Subcutaneous adipose tissue (tissue), 4 donors: ENCODE data around the gene MINK1. TPM values are rescaled to one million over a fixed set of nuclear protein-coding genes. Genes with fewer than 3 reads are reported as not detected.

Source experiments
- total RNA-seq, 4 donors: library from RNA; depleted of rRNA; stranded (reverse); fragments of >200 nt; gene quantifications; one replicate each; pipeline ENCODE4 v1.1.0, GENCODE V29; 2016
- TF ChIP-seq, protein P1 (sequence below): fragments of 450-650 bp; IDR thresholded peaks from one replicate; pipeline ENCODE4 v1.5.1; 2016; ENCODE audit warnings: low read depth, mild to moderate bottlenecking, control low read depth, antibody characterized with exemption, moderate library complexity

MINK1 gene
- total RNA-seq, 4 donors from 2014 or later: 12.9 to 61.0 (median 28.2) TPM

DNA sequence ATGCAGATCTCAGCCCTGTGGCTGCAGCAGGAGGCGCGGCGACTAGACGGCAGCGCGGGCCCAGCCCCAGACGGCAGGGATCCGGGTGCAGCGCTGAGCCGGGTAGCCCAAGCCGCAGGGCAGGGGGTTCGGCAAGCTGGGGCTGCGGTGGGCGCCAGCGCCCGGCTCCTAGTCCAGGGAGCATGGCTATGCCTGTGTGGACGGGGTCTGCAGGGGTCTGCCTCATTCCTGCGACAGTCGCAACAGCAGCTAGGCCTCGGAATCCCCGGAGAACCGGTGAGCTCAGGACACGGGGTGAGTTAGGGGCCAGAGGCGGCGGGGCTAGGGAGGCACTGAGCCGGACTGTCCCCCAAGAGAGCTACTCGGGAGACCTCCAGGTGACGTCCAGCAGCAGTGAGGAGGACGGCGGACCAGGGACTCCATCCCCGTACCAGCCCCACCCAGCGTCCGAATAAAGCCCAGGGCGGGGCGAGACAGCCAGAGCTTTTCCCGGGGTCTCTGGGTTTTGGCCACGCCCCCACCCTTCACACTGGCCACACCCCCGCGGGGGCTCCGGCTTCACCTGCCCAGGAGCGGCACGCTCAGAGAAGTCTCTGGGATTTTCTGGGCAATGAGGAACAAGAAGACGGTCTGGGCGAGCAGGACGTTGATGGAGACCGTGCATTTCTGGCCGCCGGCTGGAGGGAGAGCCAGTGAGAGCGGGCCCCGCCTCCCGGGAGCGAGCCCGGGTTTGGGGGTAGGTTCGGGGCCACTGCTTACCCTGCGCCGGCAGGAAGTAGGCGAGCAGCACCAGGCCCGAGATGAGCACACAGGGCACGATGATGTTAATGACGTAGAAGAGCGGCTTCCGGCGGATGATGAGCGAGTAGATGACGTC, 67.3 kb downstream of the MINK1 start:
- TF ChIP-seq, protein P1, sequence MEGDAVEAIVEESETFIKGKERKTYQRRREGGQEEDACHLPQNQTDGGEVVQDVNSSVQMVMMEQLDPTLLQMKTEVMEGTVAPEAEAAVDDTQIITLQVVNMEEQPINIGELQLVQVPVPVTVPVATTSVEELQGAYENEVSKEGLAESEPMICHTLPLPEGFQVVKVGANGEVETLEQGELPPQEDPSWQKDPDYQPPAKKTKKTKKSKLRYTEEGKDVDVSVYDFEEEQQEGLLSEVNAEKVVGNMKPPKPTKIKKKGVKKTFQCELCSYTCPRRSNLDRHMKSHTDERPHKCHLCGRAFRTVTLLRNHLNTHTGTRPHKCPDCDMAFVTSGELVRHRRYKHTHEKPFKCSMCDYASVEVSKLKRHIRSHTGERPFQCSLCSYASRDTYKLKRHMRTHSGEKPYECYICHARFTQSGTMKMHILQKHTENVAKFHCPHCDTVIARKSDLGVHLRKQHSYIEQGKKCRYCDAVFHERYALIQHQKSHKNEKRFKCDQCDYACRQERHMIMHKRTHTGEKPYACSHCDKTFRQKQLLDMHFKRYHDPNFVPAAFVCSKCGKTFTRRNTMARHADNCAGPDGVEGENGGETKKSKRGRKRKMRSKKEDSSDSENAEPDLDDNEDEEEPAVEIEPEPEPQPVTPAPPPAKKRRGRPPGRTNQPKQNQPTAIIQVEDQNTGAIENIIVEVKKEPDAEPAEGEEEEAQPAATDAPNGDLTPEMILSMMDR: no peak

DNA sequence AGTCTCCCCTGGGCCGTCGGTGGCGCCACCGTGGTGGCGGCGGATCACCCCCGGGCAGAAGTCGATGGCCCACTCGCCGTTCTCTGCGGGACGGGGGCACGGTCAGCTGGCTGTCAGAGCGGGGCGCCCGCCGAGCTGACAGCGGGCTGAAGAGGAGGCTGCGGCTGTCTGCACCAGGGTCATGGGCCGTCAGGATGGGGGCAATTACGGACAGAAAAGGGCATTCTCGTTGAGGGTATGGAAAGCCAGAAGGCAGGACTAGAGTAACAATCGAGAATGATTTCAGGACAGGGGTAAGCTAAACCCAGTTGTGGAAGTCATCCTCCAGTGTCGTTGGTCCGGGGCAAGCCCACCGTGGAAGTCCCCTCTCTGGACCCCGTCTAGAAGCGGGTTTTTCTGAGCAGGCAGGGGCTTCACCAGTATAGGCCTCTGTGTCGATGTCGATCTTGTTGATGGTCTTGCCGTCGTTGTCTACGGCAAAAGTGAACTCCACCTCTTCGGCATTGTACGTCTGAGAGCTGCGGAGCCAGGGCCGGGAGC, 68.0 kb downstream of the MINK1 start:
- TF ChIP-seq, protein P1: no peak

DNA sequence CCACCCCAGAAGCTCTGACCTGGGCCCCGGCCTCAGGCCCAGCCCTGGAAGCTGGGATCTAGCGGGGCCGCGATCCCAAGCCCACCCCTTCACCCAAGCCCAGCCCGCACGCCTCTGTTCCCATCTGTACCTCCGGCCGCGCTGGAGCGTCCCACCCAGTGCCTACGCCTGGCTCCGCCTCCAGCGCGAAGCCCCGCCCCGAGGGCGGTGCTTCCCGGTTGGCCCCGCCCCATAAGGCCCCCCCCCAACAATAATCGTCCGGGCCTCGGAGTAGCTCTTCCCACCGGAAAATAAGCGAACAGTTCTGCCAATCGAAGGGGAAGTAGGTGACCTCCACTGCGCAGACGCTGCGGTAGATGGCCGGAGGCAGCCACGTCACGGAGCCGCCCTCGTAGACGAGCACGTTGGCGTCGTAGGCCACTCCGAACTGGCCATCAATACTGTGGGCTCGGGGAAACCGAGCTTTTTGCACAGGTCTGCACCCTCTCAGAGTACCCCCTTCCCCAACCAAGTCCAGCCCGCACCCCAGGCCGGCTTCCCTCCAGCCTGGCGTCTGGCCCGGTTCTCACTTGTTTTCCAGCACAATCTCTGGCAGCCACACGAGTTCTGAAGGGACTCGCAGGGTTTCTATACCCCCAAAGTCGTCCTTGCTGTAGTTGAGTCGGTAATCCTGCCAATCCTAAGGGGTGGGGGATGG, 68.7 kb downstream of the MINK1 start:
- TF ChIP-seq, protein P1: no peak

DNA sequence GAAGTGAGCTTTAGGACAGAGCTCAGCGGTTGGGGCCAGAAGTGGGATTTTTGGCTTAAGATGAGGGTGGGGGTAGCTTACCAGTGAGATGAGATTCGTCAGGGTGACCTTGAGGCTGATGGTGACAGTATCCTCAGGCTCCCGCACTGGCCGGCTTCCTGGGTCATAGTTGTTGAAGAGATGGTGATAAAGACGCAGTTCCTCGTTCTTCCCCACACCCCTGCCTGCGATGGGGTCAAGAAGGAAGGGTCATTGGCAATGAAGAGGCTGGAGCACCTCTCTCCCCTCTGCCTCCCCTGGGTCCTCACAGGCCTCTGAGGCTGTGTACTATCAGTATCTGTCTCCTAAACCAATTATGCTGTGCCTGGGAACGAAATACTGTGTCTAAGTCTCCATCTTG, 69.4 kb downstream of the MINK1 start:
- TF ChIP-seq, protein P1: no peak

DNA sequence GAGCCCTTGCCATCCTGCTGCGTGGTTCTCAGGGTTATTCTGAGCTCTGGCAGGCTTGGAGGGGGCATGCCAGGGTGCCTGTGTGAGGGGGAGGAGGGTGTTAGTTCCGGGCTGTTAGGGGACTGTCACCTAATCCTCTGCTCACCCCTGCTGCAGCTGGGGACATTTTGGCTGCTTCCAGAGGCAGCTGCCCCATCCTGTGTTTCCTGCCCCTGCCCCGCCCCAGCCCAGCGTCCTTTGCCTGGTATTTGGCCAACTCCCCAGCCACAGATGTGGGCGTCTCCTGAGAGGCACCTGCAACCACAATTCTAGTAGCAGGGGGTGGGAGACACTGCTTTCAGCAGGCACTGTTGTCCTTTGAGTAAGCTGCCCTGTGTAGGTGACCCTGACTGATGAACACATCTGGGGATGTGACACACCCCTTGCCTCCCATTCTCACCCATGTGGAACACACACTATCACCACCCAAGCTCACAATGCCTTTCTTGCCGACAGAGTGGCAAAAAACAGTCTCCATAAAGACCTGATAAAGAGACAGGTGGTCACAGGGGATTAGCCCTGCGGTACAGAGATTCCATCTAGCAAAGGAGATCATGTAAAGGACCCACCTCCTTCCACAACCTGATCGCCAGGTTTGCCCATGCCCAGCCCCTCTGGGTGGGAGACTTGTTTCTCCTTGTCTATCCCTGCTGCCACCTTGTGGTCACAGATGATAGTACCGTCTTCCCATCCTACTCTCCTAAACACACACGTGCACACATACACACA, 70.1 kb downstream of the MINK1 start, which contains the start of gene CHRNE:
TSS of gene CHRNE (minus strand) at position 48 of the 768 bp plus-strand sequence. CDS start at position 13, 35 bp downstream.
- TF ChIP-seq, protein P1: no peak

DNA sequence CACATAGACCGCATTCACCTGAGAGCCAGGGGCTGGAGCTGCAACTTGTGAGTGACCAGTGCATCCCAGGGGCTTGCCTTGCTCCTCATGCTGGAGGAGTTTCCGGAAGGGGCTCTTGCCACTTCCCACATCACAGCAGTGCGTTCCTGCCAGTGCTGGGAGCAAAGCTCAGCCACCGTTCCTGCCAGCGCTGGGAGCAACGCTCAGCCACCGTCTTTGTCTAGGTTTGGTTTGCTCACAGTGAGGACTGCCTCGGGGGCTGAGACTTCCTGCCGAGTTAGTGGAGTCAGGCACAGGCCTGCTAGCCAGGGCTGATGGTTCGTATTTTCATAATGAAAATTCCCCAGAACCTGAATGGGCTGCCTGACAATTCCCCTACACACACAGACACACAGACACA, 75.2 kb downstream of the MINK1 start:
- TF ChIP-seq, protein P1: no peak
